Measurements from ENCODE around the gene CITED4.

- TF ChIP-seq CTCF (IDR thresholded peaks at IDR 0.05) (no peak), POLR2A (IDR thresholded peaks at IDR 0.05) (peak in 1 of 2 donors; percentile 56)
These were observed 1.4 kb downstream of the CITED4 start for GRCh38 chr1:40860706-40861223.
